MG63 (cell line): ENCODE results near the gene GOLGA8B. TPM values are rescaled to one million over a fixed set of nuclear protein-coding genes. Genes with fewer than 3 reads are reported as not detected.

ENCODE experiments used
- total RNA-seq: library from RNA; depleted of rRNA; stranded (reverse); fragments of >200 nt; shearing (Covaris generic); gene quantifications from 2 replicates; pipeline ENCODE4 v1.2.3, GENCODE V29; 2014; ENCODE audit warnings: low replicate concordance; rRNA removed

GOLGA8B gene
- total RNA-seq, 1 experiment from 2014 or later: 16.5 TPM

Other genes starting within 250 kb of the GOLGA8B start
- gene SLC12A6, start 245.9 kb downstream of the GOLGA8B start, total RNA-seq: 1.1 and 1.6 TPM in 2 replicates
- gene NOP10, start 240.5 kb downstream of the GOLGA8B start, total RNA-seq: 180 and 290 TPM in 2 replicates
- not detected in 2 replicates for gene NUTM1, start 240.3 kb downstream of the GOLGA8B start, total RNA-seq
- gene LPCAT4, start 216.5 kb downstream of the GOLGA8B start, total RNA-seq: 2.2 and 4.4 TPM in 2 replicates
- gene GOLGA8A, start 145.8 kb downstream of the GOLGA8B start, total RNA-seq: 5.7 and 10.9 TPM in 2 replicates
- not detected in 2 replicates for gene GJD2, start 171.3 kb upstream of the GOLGA8B start, total RNA-seq
- not detected in 2 replicates for gene ACTC1, start 211.9 kb upstream of the GOLGA8B start, total RNA-seq